ENCODE results near the gene GOLGA1.

GRCh38 chr9:124969401-124969800 lies 28.5 kb upstream of the GOLGA1 start:
- TF ChIP-seq CTCF (IDR thresholded peaks at IDR 0.05) (no peak), EP300 (IDR thresholded peaks at IDR 0.05) (no peak), POLR2A (IDR thresholded peaks at IDR 0.05) (no peak), POLR2AphosphoS5 (IDR thresholded peaks at IDR 0.05) (no peak)

Data from upper lobe of left lung (tissue), 4 donors.